ENCODE results near the gene SDK1.

Gene SDK1

DNA sequence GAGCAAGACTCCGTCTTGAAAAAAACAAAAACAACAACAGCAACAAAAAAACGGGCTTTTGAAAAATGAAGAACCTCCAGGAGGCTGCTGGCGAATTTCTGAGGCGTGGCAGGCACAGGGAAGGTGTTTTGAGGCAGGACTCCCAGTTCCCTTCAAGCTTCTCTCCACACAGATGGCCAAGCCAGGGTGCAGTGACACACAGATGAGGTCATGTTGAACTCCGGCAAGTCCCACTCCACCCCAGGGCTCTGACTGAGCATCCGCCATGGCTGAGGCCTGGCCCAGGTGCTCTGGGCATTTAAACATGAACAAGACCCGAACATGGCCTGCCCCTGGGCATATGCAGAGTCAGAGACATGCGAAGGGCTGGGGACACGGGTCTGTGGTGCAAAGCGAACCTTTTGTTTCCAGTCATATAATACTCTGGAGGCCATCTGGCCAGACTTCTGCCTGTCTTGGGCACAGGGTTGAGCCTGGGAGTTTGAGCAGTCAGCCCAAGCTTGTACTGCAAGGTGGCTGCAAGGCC is 866.4 kb downstream of the SDK1 start:
- no peaks in the 10 kb centered on the region for H3K4me1 ChIP-seq (ENCODE audit: control insufficient read depth, insufficient read depth, low read length)
- H3K9me3 ChIP-seq (ENCODE audit: control insufficient read depth, insufficient read depth, low read depth, low read length), result no peaks in the 10 kb centered on the region
- no peaks in the 10 kb centered on the region for H3K36me3 ChIP-seq (ENCODE audit: control insufficient read depth in 2 of 2, insufficient read depth in 1 of 2, low read length in 2 of 2)
- no peak overlapping the region for H3K4me3 ChIP-seq (ENCODE audit: low read depth, low read length)
- CTCF ChIA-PET, result no interaction called here
- TF ChIP-seq MEIS1 (CRISPR knock-in tag; IDR thresholded peaks at IDR 0.05; ENCODE audit: borderline replicate concordance), result no peak
- no peak for TF ChIP-seq YY1 (tag by site-specific recombination; IDR thresholded peaks at IDR 0.05)
- TF ChIP-seq ZBTB48 (tag by site-specific recombination; IDR thresholded peaks at IDR 0.05), result no peak
- no peak for TF ChIP-seq ZNF221 (tag by site-specific recombination; IDR thresholded peaks at IDR 0.05; ENCODE audit: borderline replicate concordance)
- POLR2A ChIA-PET, result no interaction called here
- no peak overlapping the region for H3K27ac ChIP-seq (ENCODE audit: extremely low read depth, low read depth, low read length)

DNA sequence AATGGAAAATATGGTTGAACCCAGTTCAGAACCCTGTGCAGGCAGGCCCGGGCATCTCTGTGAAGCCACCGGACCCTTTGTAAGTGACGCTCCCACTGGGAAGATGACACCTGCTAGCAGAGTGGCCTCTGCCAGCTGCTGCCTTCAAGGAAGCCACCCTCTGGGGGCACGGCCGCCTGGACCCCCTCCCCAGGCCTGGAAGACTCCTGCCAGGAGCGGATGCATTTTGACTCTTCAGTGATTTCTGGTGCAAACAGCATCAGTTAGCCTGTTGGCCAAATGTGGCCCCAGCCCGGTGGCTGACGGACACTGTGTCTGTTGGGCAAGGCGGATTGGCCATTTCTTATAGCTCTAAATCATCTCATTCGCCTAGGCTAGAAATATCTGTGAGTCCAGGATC is 867.0 kb downstream of the SDK1 start:
- ChIA-PET POLR2A (no interaction called here), CTCF (no interaction called here)

DNA sequence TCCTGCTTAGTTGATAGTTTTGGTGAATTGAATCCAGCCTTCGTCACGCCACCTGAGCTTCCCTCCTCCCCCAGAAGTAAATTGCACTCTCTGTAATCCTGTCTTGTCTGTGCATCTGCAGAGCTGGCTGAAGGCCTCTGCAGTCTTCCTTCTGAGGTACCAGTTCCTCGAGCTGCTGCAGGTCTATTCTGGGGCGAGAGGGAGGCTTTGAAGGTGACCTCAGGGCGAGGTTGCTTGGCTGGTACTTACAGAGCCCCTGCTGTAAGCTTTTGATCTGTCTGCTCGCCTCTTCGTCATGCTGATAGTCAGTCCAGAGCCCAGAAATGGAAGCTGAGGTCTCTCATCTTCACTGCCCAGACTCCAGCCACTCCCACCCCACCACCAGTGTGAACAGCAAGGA is 867.5 kb downstream of the SDK1 start:
- ChIA-PET POLR2A (no interaction called here), CTCF (no interaction called here)

More for the DNA sequence above, 867.0 kb downstream of the SDK1 start:
- no peaks in the 10 kb centered on the region for H3K4me1 ChIP-seq (ENCODE audit: control insufficient read depth, insufficient read depth, low read length)
- no peaks in the 10 kb centered on the region for H3K36me3 ChIP-seq (ENCODE audit: control insufficient read depth in 2 of 2, insufficient read depth in 1 of 2, low read length in 2 of 2)
- no peak overlapping the region for H3K27ac ChIP-seq (ENCODE audit: extremely low read depth, low read depth, low read length)
- H3K9me3 ChIP-seq (ENCODE audit: control insufficient read depth, insufficient read depth, low read depth, low read length), result no peaks in the 10 kb centered on the region
- H3K4me3 ChIP-seq (ENCODE audit: low read depth, low read length), result no peak overlapping the region
- TF ChIP-seq, protein P1, sequence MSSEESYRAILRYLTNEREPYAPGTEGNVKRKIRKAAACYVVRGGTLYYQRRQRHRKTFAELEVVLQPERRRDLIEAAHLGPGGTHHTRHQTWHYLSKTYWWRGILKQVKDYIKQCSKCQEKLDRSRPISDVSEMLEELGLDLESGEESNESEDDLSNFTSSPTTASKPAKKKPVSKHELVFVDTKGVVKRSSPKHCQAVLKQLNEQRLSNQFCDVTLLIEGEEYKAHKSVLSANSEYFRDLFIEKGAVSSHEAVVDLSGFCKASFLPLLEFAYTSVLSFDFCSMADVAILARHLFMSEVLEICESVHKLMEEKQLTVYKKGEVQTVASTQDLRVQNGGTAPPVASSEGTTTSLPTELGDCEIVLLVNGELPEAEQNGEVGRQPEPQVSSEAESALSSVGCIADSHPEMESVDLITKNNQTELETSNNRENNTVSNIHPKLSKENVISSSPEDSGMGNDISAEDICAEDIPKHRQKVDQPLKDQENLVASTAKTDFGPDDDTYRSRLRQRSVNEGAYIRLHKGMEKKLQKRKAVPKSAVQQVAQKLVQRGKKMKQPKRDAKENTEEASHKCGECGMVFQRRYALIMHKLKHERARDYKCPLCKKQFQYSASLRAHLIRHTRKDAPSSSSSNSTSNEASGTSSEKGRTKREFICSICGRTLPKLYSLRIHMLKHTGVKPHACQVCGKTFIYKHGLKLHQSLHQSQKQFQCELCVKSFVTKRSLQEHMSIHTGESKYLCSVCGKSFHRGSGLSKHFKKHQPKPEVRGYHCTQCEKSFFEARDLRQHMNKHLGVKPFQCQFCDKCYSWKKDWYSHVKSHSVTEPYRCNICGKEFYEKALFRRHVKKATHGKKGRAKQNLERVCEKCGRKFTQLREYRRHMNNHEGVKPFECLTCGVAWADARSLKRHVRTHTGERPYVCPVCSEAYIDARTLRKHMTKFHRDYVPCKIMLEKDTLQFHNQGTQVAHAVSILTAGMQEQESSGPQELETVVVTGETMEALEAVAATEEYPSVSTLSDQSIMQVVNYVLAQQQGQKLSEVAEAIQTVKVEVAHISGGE (tag by site-specific recombination; conservative IDR thresholded peaks at IDR 0.05; ENCODE audit: low read depth), result no peak
- TF ChIP-seq ZNF23 (tag by site-specific recombination; IDR thresholded peaks at IDR 0.05; ENCODE audit: borderline replicate concordance), result no peak
- TF ChIP-seq ZNF843 (tag by site-specific recombination; IDR thresholded peaks at IDR 0.05), result no peak
- no peak for TF ChIP-seq SP3 (tag by site-specific recombination; IDR thresholded peaks at IDR 0.05)
- TF ChIP-seq ZNF24 (tag by site-specific recombination; IDR thresholded peaks at IDR 0.05), result no peak
- TF ChIP-seq BCL11B (tag by site-specific recombination; IDR thresholded peaks at IDR 0.05; ENCODE audit: low read depth), result no peak
- no peak for TF ChIP-seq RBAK (tag by site-specific recombination; IDR thresholded peaks at IDR 0.05)
- TF ChIP-seq, protein P2, sequence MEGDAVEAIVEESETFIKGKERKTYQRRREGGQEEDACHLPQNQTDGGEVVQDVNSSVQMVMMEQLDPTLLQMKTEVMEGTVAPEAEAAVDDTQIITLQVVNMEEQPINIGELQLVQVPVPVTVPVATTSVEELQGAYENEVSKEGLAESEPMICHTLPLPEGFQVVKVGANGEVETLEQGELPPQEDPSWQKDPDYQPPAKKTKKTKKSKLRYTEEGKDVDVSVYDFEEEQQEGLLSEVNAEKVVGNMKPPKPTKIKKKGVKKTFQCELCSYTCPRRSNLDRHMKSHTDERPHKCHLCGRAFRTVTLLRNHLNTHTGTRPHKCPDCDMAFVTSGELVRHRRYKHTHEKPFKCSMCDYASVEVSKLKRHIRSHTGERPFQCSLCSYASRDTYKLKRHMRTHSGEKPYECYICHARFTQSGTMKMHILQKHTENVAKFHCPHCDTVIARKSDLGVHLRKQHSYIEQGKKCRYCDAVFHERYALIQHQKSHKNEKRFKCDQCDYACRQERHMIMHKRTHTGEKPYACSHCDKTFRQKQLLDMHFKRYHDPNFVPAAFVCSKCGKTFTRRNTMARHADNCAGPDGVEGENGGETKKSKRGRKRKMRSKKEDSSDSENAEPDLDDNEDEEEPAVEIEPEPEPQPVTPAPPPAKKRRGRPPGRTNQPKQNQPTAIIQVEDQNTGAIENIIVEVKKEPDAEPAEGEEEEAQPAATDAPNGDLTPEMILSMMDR (tag by site-specific recombination; IDR thresholded peaks at IDR 0.05), result no peak
- TF ChIP-seq ZNF626 (tag by site-specific recombination; IDR thresholded peaks at IDR 0.05), result no peak

More for the DNA sequence above, 867.5 kb downstream of the SDK1 start:
- TF ChIP-seq ZNF214 (tag by site-specific recombination; IDR thresholded peaks at IDR 0.05; ENCODE audit: borderline replicate concordance) (no peak), SP3 (tag by site-specific recombination; IDR thresholded peaks at IDR 0.05) (no peak), SP7 (tag by site-specific recombination; IDR thresholded peaks at IDR 0.05) (no peak), ZEB2 (tag by site-specific recombination; IDR thresholded peaks at IDR 0.05) (no peak), ZNF776 (tag by site-specific recombination; IDR thresholded peaks at IDR 0.05; ENCODE audit: borderline replicate concordance) (no peak), ZNF16 (tag by site-specific recombination; IDR thresholded peaks at IDR 0.05; ENCODE audit: low read depth) (no peak), ZNF24 (tag by site-specific recombination; IDR thresholded peaks at IDR 0.05) (no peak), ZNF404 (tag by site-specific recombination; IDR thresholded peaks at IDR 0.05) (no peak)
- TF ChIP-seq, protein P3, sequence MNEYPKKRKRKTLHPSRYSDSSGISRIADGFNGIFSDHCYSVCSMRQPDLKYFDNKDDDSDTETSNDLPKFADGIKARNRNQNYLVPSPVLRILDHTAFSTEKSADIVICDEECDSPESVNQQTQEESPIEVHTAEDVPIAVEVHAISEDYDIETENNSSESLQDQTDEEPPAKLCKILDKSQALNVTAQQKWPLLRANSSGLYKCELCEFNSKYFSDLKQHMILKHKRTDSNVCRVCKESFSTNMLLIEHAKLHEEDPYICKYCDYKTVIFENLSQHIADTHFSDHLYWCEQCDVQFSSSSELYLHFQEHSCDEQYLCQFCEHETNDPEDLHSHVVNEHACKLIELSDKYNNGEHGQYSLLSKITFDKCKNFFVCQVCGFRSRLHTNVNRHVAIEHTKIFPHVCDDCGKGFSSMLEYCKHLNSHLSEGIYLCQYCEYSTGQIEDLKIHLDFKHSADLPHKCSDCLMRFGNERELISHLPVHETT (tag by site-specific recombination; IDR thresholded peaks at IDR 0.05), result no peak
- Histone ChIP-seq H3K27ac (ENCODE audit: extremely low read depth, low read depth, low read length) (no peak overlapping the region), H3K4me1 (ENCODE audit: control insufficient read depth, insufficient read depth, low read length) (no peaks in the 10 kb centered on the region), H3K9me3 (ENCODE audit: control insufficient read depth, insufficient read depth, low read depth, low read length) (no peaks in the 10 kb centered on the region), H3K4me3 (ENCODE audit: low read depth, low read length) (no peak overlapping the region), H3K36me3 (ENCODE audit: control insufficient read depth in 2 of 2, insufficient read depth in 1 of 2, low read length in 2 of 2) (no peaks in the 10 kb centered on the region)

Data from HEK293 (cell line).